T-cell (primary cell): ENCODE results near the gene CACTIN. TPM values are rescaled to one million over a fixed set of nuclear protein-coding genes. Genes with fewer than 3 reads are reported as not detected.

Experiments used
- ATAC-seq, 4 experiments: fragments of 200-7000 bp in 3 of 4; fragments of 150-1000 bp in 1 of 4; cut with Tn5 transposase; replicated peaks in 1 of 4; 1 replicate in 3 of 4; 2 replicates in 1 of 4; pipeline ENCODE4 v1.10.0; 2021; ENCODE audit warnings: moderate library complexity in 3 of 4, mild to moderate bottlenecking in 2 of 4, moderate number of reproducible peaks in 1 of 4
- CTCF ChIA-PET, 2 donors: fragments of 300-600 bp; sonication (Branson Sonifier 250); formaldehyde crosslinking; loops; one replicate each; lab custom pipeline; 2022; ENCODE audit warnings: antibody characterized with exemption in 2 of 2; lab: Charles Lee
- POLR2A ChIA-PET, 2 donors: fragments of 300-600 bp; sonication (Branson Sonifier 250); formaldehyde crosslinking; loops; one replicate each; lab custom pipeline; 2022; ENCODE audit warnings: antibody characterized with exemption in 2 of 2; lab: Charles Lee
- DNase-seq, 35 experiments: peaks; one replicate each; pipeline versions ENCODE4 v3.0.0 to v3.0.0-alpha.2; 2013 to 2023
- H3K27ac ChIP-seq: one replicate; pipeline ENCODE4 v1.5.1; 2013; ENCODE audit warnings: low read length
- H3K27me3 ChIP-seq, 2 experiments: replicated peaks in 1 of 2; 1 replicate in 1 of 2; 2 replicates in 1 of 2; pipeline versions ENCODE4 v1.6.1 to v1.7.0; 2013; ENCODE audit warnings: low read length in 1 of 2, mixed read lengths in 1 of 2; ENCODE audit not compliant: control insufficient read depth in 2 of 2, insufficient read depth in 2 of 2; ENCODE audit errors: extremely low read depth in 1 of 2
- H3K36me3 ChIP-seq, 2 donors: 1 replicate in 1 of 2; 2 replicates in 1 of 2; pipeline versions ENCODE4 v1.6.1 to v1.7.0; 2013; ENCODE audit warnings: low read length in 1 of 2; ENCODE audit not compliant: control insufficient read depth in 2 of 2, insufficient read depth in 1 of 2; ENCODE audit errors: extremely low read depth in 1 of 2
- H3K4me1 ChIP-seq, 2 experiments: 1 replicate in 1 of 2; 2 replicates in 1 of 2; pipeline versions ENCODE4 v1.6.1 to v1.7.0; 2013; ENCODE audit warnings: low read length in 2 of 2, mixed read lengths in 1 of 2; ENCODE audit not compliant: insufficient read depth in 2 of 2, control insufficient read depth in 1 of 2; ENCODE audit errors: extremely low read depth in 1 of 2
- H3K4me3 ChIP-seq, 2 donors: 1 replicate in 1 of 2; 2 replicates in 1 of 2; pipeline versions ENCODE4 v1.5.1 to v1.7.0; 2013; ENCODE audit warnings: mild to moderate bottlenecking in 2 of 2, low read length in 1 of 2, moderate library complexity in 1 of 2; ENCODE audit not compliant: control insufficient read depth in 1 of 2; ENCODE audit errors: extremely low read depth in 1 of 2
- H3K9me3 ChIP-seq: 2 replicates; pipeline ENCODE4 v1.7.0; 2013
- H3K27ac Mint-ChIP-seq, 2 donors: one replicate each; pipeline ENCODE4 v1.8.0; 2020 to 2021; ENCODE audit warnings: mild to moderate bottlenecking in 2 of 2, mixed read lengths in 2 of 2
- H3K27me3 Mint-ChIP-seq, 2 donors: one replicate each; pipeline ENCODE4 v1.8.0; 2021 to 2022; ENCODE audit warnings: mixed read lengths in 2 of 2
- H3K36me3 Mint-ChIP-seq: one replicate; pipeline ENCODE4 v1.8.0; 2021; ENCODE audit warnings: mixed read lengths
- H3K4me1 Mint-ChIP-seq, 3 donors: one replicate each; pipeline ENCODE4 v1.8.0; 2020 to 2022; ENCODE audit warnings: mixed read lengths in 3 of 3, mild to moderate bottlenecking in 1 of 3
- H3K4me3 Mint-ChIP-seq, 3 donors: one replicate each; pipeline ENCODE4 v1.8.0; 2020 to 2022; ENCODE audit warnings: mild to moderate bottlenecking in 3 of 3, mixed read lengths in 3 of 3, moderate library complexity in 3 of 3
- H3K9me3 Mint-ChIP-seq, 3 donors: one replicate each; pipeline ENCODE4 v1.8.0; 2020 to 2022; ENCODE audit warnings: mixed read lengths in 3 of 3
- WGBS: methylation state at CpG from one replicate; pipeline ENCODE4 v1.1.5; 2013; ENCODE audit warnings: missing lambda C conversion rate; ENCODE audit not compliant: insufficient coverage; 5-methylcytosine and 5-hydroxymethylcytosine counted together
- total RNA-seq, 35 experiments: library from RNA in 6 of 35; stranded (reverse) in 6 of 35; fragments of 120-200 nt in 1 of 35; gene quantifications; one replicate each; pipeline versions ENCODE4 v1.2.1 to v1.2.4 and lab custom pipeline; 2013 to 2026

CACTIN gene
- total RNA-seq, 5 donors from 2014 or later (not counting 1 experiment from before 2014, with no cell fraction given): 25.9 to 59.0 (median 55.8) TPM

DNA sequence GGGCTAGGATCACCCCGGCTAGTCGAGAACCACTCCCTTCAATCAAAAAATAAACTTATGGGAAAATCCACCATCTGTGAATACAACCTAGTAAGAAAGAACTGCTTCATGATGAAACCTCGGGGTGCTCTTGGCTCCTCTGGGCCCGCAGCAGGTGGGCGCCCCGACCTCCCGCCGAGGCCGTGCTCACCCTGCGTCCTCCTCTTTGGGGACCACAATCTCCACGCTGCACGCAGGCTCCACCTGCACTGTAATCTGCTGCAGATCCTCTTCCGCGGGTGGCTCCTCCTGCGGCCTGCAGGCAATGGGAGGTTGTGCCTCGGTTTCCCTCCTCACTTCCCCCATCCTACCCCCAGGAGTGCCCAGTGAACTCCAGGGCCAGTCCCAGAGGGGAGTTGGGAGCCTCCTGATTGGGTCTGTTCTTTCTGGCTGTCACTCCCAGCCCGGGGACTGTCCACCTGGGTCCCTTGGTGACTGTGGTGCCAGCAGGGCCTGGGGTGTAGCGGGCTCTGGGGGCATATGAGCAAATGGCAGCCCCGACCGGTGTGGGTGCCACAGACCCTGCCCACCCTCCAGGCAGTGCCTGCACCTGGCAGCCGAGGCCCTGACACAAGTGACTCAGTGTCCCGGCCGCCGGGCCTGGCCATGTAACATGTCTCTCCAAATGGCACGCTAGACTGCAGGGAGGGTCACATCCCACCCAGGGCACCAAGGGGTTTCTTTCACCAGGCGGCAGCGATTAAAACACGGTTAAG, 15.1 kb upstream of the CACTIN start:
- H3K27ac ChIP-seq: no peak overlapping the region
- ATAC-seq: no peak
- H3K4me1 Mint-ChIP-seq: no peaks in the 10 kb centered on the region
- H3K4me3 ChIP-seq: no peak overlapping the region
- DNase-seq: no peak
- ChIA-PET CTCF (no interaction called here), POLR2A (no interaction called here)
- 96% methylated on average over 28 of the region's 28 CpGs for whole genome bisulfite sequencing
- H3K36me3 Mint-ChIP-seq: peaks cover 18% of the 10 kb centered on the region
- H3K9me3 Mint-ChIP-seq: no peaks in the 10 kb centered on the region
- H3K4me1 ChIP-seq: no peaks in the 10 kb centered on the region
- no peaks in the 10 kb centered on the region for H3K27me3 ChIP-seq
- no peaks in the 10 kb centered on the region for H3K27me3 Mint-ChIP-seq
- H3K36me3 ChIP-seq: peaks cover 24 to 34% of the 10 kb centered on the region in 2 donors
- no peaks in the 10 kb centered on the region for H3K9me3 ChIP-seq
- no peak overlapping the region for H3K27ac Mint-ChIP-seq
- H3K4me3 Mint-ChIP-seq: no peak overlapping the region

DNA sequence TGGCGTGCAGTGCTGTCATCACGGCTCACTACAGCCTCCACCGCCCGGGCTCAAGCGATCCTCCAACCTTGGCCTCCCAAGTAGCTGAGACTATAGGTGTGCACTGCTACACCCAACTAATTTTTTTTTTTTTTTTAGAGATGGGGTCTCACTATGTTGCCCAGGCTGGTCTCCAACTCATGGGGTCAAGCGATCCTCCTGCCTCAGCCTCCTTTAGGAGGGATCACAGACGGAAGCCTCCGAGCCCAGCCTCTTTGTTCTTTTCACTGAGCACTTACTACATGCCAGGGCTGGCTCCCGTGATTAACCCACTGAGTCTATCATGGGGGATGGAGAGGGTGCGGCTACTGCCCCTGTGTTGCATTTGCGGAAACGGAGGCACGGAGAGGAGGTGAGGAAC, 12.9 kb upstream of the CACTIN start:
- Mint-ChIP-seq H3K4me3 (no peak overlapping the region), H3K4me1 (no peaks in the 10 kb centered on the region), H3K27me3 (no peaks in the 10 kb centered on the region), H3K27ac (no peak overlapping the region), H3K9me3 (no peaks in the 10 kb centered on the region), H3K36me3 (peaks cover 18% of the 10 kb centered on the region)
- no peaks in the 10 kb centered on the region for H3K27me3 ChIP-seq
- WGBS: 96% methylated on average over 8 of the region's 13 CpGs
- DNase-seq (no peak), ATAC-seq (no peak)
- ChIA-PET POLR2A (no interaction called here), CTCF (interaction anchor here in 1 of 2 donors (0.6 kb wide), 1 partner anchor 174 kb away, joined by 3 read pairs; no protein-coding TSS in a partner anchor)
- no peaks in the 10 kb centered on the region for H3K9me3 ChIP-seq
- no peaks in the 10 kb centered on the region for H3K4me1 ChIP-seq
- H3K36me3 ChIP-seq: peaks cover 23 to 30% of the 10 kb centered on the region in 2 donors
- no peak overlapping the region for H3K27ac ChIP-seq
- H3K4me3 ChIP-seq: no peak overlapping the region

DNA sequence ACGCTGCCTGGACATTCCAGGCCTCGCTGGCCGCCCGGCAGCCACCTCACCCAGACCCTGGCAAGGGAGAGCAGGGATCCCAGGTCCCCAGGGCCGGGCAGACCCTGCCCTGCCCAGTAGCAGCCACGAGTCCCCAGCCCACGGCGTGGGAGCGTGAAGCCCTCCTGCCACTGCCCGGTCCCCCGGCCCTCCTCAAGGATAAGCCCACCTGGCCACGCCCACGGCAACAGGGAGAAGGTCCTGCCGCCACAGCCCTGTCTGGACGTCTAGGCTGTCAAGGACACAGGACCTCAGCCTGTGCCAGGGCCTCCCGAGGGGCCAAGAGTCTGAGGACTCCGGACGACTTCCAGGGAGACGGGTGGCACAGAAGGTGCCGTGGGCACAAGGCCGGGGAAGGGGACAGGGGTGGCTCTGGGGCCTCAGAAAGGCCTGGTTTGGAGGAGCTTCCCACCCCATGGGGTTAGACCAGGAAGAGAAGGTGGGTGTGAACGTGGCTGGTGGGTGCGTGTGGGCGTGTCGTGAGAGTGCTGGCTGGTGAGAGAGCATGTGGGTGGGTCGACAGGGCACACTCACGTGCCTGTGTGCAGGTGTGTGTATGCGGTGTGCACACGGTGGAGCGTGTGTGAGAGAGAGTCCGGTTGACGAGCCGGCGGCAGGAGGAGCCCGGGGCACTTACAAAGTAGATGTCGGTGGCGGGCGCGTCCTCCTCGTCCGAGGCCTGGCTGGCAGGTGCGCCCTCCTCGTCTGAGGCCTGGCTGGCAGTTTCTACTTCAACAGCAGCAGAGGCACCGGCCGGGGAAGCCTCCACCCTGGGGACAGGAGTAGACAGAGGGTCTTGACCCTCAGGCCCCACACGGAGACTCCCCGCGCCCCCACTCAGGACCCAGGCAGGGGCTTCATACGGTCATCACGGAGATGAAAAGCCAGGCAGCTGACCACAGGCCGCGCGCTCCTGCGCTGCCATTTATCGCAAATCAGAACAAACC, 11.9 kb upstream of the CACTIN start:
- Mint-ChIP-seq H3K36me3 (peaks cover 18% of the 10 kb centered on the region), H3K27me3 (no peaks in the 10 kb centered on the region), H3K4me1 (no peaks in the 10 kb centered on the region), H3K4me3 (no peak overlapping the region), H3K27ac (no peak overlapping the region), H3K9me3 (no peaks in the 10 kb centered on the region)
- no peak overlapping the region for H3K4me3 ChIP-seq
- no peak for ATAC-seq
- 90% methylated on average over 45 of the region's 55 CpGs for WGBS
- H3K36me3 ChIP-seq: peaks cover 18 to 30% of the 10 kb centered on the region in 2 donors
- no peak for DNase-seq
- ChIA-PET POLR2A (no interaction called here), CTCF (interaction anchor here in 1 of 2 donors (0.6 kb wide), 1 partner anchor 174 kb away, joined by 3 read pairs; no protein-coding TSS in a partner anchor)
- H3K4me1 ChIP-seq: no peaks in the 10 kb centered on the region
- no peaks in the 10 kb centered on the region for H3K9me3 ChIP-seq
- no peaks in the 10 kb centered on the region for H3K27me3 ChIP-seq
- H3K27ac ChIP-seq: no peak overlapping the region

DNA sequence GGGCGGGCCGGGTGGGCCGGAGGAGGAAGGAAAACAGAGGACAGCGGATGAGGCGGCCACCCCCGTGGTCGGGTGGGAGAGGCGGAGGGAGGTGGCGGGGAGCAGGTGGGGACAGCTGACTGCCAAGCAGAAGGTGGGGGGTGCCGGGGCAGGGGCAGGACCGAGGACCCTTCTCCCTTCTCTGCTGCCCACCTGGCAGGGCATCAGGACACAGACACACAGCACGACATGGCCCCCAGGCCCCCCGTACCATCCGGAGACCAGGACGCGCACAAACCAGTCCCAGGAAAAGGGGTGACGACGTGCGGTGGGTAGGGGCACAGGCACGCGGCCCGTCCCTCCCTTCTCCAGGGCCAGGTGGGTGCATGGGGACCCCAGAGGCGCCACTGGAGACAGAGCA, 11.0 kb upstream of the CACTIN start:
- no peak overlapping the region for H3K4me3 ChIP-seq
- no peaks in the 10 kb centered on the region for H3K4me1 ChIP-seq
- WGBS: 95% methylated on average over 12 of the region's 23 CpGs
- Mint-ChIP-seq H3K27me3 (no peaks in the 10 kb centered on the region), H3K27ac (no peak overlapping the region), H3K4me1 (no peaks in the 10 kb centered on the region), H3K9me3 (no peaks in the 10 kb centered on the region), H3K4me3 (no peak overlapping the region), H3K36me3 (peaks cover 14% of the 10 kb centered on the region)
- H3K36me3 ChIP-seq: peaks cover 18 to 26% of the 10 kb centered on the region in 2 donors
- ATAC-seq (no peak), DNase-seq (no peak)
- ChIA-PET POLR2A (no interaction called here), CTCF (no interaction called here)
- H3K27ac ChIP-seq: no peak overlapping the region
- H3K9me3 ChIP-seq: no peaks in the 10 kb centered on the region
- H3K27me3 ChIP-seq: no peaks in the 10 kb centered on the region

DNA sequence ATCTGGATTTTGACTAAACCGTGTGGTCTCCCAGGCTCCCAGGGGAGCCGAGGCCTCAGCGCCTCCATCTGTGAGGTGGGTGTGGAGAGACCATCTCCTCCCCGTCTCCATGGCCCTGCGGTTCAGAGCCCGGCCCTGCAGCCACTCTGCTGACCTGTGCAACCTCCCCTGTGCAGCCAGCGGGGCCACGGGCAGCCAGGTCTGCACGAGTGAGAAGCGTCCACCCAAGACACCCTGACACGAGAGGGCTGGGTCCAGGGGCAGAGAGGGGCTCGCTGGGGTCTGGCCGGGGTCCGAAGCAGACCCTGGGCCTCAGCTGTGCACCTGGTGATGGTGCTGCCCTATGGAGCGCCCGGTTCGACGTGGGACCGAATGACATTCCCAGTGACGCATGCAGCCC, 10.4 kb upstream of the CACTIN start:
- H3K36me3 ChIP-seq: peaks cover 18 to 22% of the 10 kb centered on the region in 2 donors

DNA sequence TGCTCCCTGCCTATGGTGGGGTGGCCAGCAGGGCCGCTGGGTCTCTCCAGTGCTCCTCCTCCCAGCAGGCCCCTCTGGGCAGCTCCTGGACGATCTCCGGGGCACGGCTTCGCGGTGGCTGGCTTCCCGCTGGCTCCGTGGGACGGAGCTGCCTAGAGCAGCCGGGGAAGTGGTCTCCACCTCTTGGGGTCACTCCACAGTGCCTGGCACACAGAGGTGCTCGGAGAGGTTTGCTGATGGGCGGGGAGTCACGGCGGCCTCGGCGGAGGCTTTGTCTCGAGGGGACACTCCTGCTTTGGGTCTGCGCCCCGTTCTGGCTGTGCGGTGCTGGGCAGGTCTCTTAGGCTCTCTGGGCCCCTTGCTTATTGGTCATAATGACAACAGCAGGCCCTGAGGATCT, 9.9 kb upstream of the CACTIN start:
- DNase-seq (no peak), ATAC-seq (no peak)
- Histone ChIP-seq H3K27ac (no peak overlapping the region), H3K4me1 (no peaks in the 10 kb centered on the region), H3K27me3 (no peaks in the 10 kb centered on the region), H3K9me3 (no peaks in the 10 kb centered on the region), H3K36me3 (peaks cover 14 to 22% of the 10 kb centered on the region in 2 donors), H3K4me3 (no peak overlapping the region)
- no peak overlapping the region for H3K27ac Mint-ChIP-seq
- no peaks in the 10 kb centered on the region for H3K4me1 Mint-ChIP-seq
- CTCF ChIA-PET: no interaction called here
- WGBS: 96% methylated on average over 20 of the region's 20 CpGs
- H3K9me3 Mint-ChIP-seq: no peaks in the 10 kb centered on the region
- no peak overlapping the region for H3K4me3 Mint-ChIP-seq
- no peaks in the 10 kb centered on the region for H3K27me3 Mint-ChIP-seq
- peaks cover 11% of the 10 kb centered on the region for H3K36me3 Mint-ChIP-seq
- POLR2A ChIA-PET: no interaction called here

More for the DNA sequence above, 10.4 kb upstream of the CACTIN start:
- H3K27me3 ChIP-seq: no peaks in the 10 kb centered on the region
- H3K4me3 Mint-ChIP-seq: no peak overlapping the region
- DNase-seq (no peak), ATAC-seq (no peak)
- WGBS: 94% methylated on average over 19 of the region's 20 CpGs
- H3K27me3 Mint-ChIP-seq: no peaks in the 10 kb centered on the region
- H3K4me1 ChIP-seq: no peaks in the 10 kb centered on the region
- H3K27ac ChIP-seq: no peak overlapping the region
- no peak overlapping the region for H3K4me3 ChIP-seq
- H3K9me3 ChIP-seq: no peaks in the 10 kb centered on the region
- H3K27ac Mint-ChIP-seq: no peak overlapping the region
- H3K9me3 Mint-ChIP-seq: no peaks in the 10 kb centered on the region
- POLR2A ChIA-PET: no interaction called here
- peaks cover 11% of the 10 kb centered on the region for H3K36me3 Mint-ChIP-seq
- no peaks in the 10 kb centered on the region for H3K4me1 Mint-ChIP-seq
- CTCF ChIA-PET: no interaction called here
